ENCODE data around the gene TMEM130. TPM values are rescaled to one million over a fixed set of nuclear protein-coding genes. Genes with fewer than 3 reads are reported as not detected.

The TMEM130 gene
- polyA plus RNA-seq, 2 of the 4 experiments (the other 2 are of a cell fraction): 0.25 to 0.41 TPM

GRCh38 chr7:98807068-98808048 is 62.5 kb downstream of the TMEM130 start:
- FAIRE-seq (no peak), ATAC-seq (no peak), DNase-seq (ENCODE audit: low read depth in 1 of 2, low spot score in 1 of 2) (no peak)
- no peaks in the 10 kb centered on the region for H3K4me1 ChIP-seq
- TF ChIP-seq TP53 (CRISPR knock-in tag; IDR thresholded peaks at IDR 0.05) (no peak), RARB (CRISPR knock-in tag; IDR thresholded peaks at IDR 0.05) (no peak), MAZ (IDR thresholded peaks at IDR 0.05; ENCODE audit: borderline replicate concordance, low read depth, low read length) (no peak), FOSL2 (IDR thresholded peaks at IDR 0.05) (no peak), FOSL2 (CRISPR knock-in tag; IDR thresholded peaks at IDR 0.05) (no peak), HDAC2 (IDR thresholded peaks at IDR 0.05) (no peak), ZC3H11A (IDR thresholded peaks at IDR 0.05) (no peak), POLR2A (IDR thresholded peaks at IDR 0.05; ENCODE audit: low read length) (no peak), HES2 (IDR thresholded peaks at IDR 0.05) (no peak), EHMT2 (IDR thresholded peaks at IDR 0.05; ENCODE audit: low read depth) (no peak), FOXS1 (CRISPR knock-in tag; IDR thresholded peaks at IDR 0.05) (no peak), SREBF2 (IDR thresholded peaks at IDR 0.05) (no peak), NPAS2 (CRISPR knock-in tag; IDR thresholded peaks at IDR 0.05; ENCODE audit: borderline replicate concordance) (no peak), FOSB (CRISPR knock-in tag; IDR thresholded peaks at IDR 0.05) (no peak)
- TF ChIP-seq, protein P1, sequence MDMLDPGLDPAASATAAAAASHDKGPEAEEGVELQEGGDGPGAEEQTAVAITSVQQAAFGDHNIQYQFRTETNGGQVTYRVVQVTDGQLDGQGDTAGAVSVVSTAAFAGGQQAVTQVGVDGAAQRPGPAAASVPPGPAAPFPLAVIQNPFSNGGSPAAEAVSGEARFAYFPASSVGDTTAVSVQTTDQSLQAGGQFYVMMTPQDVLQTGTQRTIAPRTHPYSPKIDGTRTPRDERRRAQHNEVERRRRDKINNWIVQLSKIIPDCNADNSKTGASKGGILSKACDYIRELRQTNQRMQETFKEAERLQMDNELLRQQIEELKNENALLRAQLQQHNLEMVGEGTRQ (IDR thresholded peaks at IDR 0.05): no peak
- POLR2A ChIA-PET: no interaction called here
- H3K9me3 ChIP-seq: peaks cover 4% of the 10 kb centered on the region; the same call in 2 of the 3 replicates
- H3K4me2 ChIP-seq: no peak overlapping the region
- no peak overlapping the region for H3K4me3 ChIP-seq
- WGBS (ENCODE audit: missing lambda C conversion rate): 31% methylated on average over 10 of the region's 11 CpGs
- no peak overlapping the region for H3K27ac ChIP-seq
- CTCF ChIA-PET: interaction anchor here (0.5 to 3.1 kb wide), 2 partner anchors 34 to 38 kb away, joined by 3 to 10 read pairs; no protein-coding TSS in a partner anchor

- H3K4me2 ChIP-seq: no peak overlapping the region
- ATAC-seq (no peak), FAIRE-seq (no peak), DNase-seq (ENCODE audit: low read depth in 1 of 2, low spot score in 1 of 2) (no peak)
- no peak overlapping the region for H3K27ac ChIP-seq
- H3K4me1 ChIP-seq: no peaks in the 10 kb centered on the region
- CTCF ChIA-PET: interaction anchor here (1.0 to 3.1 kb wide), 4 partner anchors 30 to 386 kb away, joined by 3 to 10 read pairs (median 4); no protein-coding TSS in a partner anchor
- WGBS (ENCODE audit: missing lambda C conversion rate): 33% methylated on average over 3 of the region's 3 CpGs
- peaks cover 12% of the 10 kb centered on the region for H3K9me3 ChIP-seq
- H3K4me3 ChIP-seq: no peak overlapping the region
- POLR2A ChIA-PET: no interaction called here
- TF ChIP-seq EHMT2 (IDR thresholded peaks at IDR 0.05; ENCODE audit: low read depth) (no peak), RARB (CRISPR knock-in tag; IDR thresholded peaks at IDR 0.05) (no peak), HOXA7 (CRISPR knock-in tag; IDR thresholded peaks at IDR 0.05) (no peak), CTCF (IDR thresholded peaks at IDR 0.05) (no peak), EHF (CRISPR knock-in tag; IDR thresholded peaks at IDR 0.05) (no peak), HOXB5 (CRISPR knock-in tag; IDR thresholded peaks at IDR 0.05) (no peak), CEBPB (IDR thresholded peaks at IDR 0.05) (no peak), BHLHE40 (IDR thresholded peaks at IDR 0.05; ENCODE audit: low read depth, low read length) (no peak), JUNB (IDR thresholded peaks at IDR 0.05) (no peak), CBX8 (IDR thresholded peaks at IDR 0.05) (no peak), PHF8 (IDR thresholded peaks at IDR 0.05; ENCODE audit: borderline replicate concordance, low read depth) (no peak), REST (IDR thresholded peaks at IDR 0.05) (no peak), NFE2L2 (conservative IDR thresholded peaks at IDR 0.05; ENCODE audit: low read length) (no peak), FOSL2 (IDR thresholded peaks at IDR 0.05) (no peak), FOSL2 (CRISPR knock-in tag; IDR thresholded peaks at IDR 0.05) (no peak), POLR2A (IDR thresholded peaks at IDR 0.05; ENCODE audit: low read length) (no peak), SREBF2 (IDR thresholded peaks at IDR 0.05) (no peak), CHD2 (IDR thresholded peaks at IDR 0.05; ENCODE audit: low read length, partially characterized antibody) (no peak)
- TF ChIP-seq, protein P1 (IDR thresholded peaks at IDR 0.05): no peak
Measured at GRCh38 chr7:98805956-98806838, 63.6 kb downstream of the TMEM130 start.

Measured in A549 (cell line).